HG03139 (cell line): ENCODE data around the gene MYL4.

Experiments
- ATAC-seq: cut with Tn5 transposase; IDR thresholded peaks from one replicate; pipeline ENCODE4 v1.9.1; 2021; ENCODE audit not compliant: unreplicated experiment

The MYL4 gene

GRCh38 chr17:47239619-47239966, 30.4 kb downstream of the MYL4 start:
- no peak for ATAC-seq

- ATAC-seq, result no peak
Observed at GRCh38 chr17:47239967-47240651, 31.0 kb downstream of the MYL4 start.

DNA sequence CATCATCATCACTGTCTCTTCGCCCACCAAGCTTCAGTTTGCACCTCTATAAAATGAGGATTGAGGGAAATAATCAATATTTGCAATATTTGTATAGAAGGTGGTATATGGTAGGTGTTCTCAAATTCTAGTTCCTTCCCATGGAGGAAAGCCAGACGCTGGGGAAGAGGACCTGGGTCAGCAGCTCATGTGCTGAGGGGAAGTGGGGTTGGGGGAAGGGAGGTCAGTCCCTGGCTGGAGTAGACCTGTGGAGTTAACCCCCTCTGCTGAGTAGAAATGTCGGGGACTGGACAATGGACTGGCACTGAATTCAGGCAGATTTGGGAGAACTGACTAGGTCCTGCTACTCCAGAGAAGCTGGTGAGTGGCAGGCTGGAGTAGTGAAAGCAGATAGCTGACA, 31.7 kb downstream of the MYL4 start:
- ATAC-seq, result no peak

DNA sequence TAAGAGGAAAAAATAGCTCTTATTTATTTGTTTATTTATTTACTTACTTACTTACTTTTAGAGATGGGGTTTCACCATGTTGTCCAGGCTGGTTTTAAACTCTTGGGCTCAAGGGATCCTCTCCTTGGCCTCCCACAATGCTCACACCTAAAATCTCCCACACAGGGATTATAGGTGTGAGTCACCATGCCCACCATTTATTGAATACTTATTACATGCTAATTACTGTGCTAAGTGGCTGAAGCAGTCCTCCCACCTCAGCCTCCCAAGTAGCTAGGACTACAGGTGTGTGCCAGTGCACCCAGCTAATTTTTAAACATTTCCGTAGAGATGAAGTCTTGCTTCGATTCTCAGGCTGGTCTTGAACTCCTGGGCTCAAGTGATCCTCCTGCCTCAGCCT, 33.5 kb downstream of the MYL4 start:
- ATAC-seq, result no peak

DNA sequence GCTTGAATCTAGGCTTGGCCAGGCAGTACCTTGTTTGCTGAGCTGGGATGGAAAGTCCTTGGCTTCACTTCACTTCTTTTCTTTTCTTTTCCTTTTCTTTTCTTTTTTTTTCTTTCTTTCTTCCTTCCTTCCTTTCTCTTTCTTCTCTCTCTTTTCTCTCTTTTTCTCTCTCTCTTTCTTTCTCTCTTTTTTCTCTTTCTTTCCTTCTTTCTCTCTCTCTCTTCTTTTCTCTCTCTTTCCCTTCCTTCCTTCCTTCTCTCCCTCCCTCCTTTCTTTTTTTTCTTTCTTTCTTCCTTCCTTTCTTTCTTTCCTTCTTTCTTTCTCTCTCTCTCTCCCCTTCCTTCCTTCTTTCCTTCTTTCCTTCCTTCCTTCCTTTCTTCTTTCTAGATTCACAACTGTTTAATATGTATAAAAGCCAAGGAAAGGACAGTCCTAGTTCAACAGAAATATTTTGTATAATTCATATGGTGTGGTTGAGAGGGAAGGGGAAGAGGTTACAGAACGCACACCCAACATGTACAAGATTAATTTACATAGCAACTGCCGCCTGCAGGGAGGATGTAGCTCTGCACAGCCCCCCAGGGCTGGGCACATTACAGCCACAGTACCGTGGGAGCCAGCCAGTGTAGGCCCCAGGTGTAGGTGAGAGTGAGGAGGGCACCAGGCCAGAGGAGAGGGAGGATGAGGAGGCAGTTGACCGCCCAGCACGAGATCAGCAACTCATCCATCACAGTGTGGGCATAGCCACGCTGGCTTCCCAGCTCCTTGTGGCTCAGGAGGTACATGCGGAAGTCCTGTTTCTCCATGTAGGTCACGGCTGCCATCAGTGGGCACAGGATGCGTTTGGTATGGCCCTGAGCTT, 34.8 kb downstream of the MYL4 start:
- no peak for ATAC-seq

GRCh38 chr17:47244697-47245096, 35.5 kb downstream of the MYL4 start:
- ATAC-seq, result no peak

DNA sequence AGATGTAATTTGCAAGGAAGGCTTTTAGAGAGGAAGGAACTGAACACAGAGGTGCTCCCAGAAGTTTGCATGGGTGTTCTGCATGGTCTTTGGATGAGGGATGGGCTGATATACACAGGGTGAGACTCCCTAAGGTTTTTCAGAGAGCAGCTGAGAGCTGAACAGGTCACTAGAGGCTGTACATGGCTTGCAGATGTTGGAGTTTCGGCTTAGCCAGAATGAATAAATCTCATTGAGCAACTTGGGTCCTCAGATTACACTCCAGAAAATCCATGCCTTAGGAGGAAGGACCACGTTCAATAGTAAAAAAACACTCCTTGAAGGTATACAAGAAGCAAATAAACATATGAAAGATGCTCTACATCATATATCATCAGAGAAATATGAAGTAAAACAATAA, 37.0 kb downstream of the MYL4 start:
- ATAC-seq, result no peak

GRCh38 chr17:47250855-47251254, 41.7 kb downstream of the MYL4 start:
- ATAC-seq, result no peak

DNA sequence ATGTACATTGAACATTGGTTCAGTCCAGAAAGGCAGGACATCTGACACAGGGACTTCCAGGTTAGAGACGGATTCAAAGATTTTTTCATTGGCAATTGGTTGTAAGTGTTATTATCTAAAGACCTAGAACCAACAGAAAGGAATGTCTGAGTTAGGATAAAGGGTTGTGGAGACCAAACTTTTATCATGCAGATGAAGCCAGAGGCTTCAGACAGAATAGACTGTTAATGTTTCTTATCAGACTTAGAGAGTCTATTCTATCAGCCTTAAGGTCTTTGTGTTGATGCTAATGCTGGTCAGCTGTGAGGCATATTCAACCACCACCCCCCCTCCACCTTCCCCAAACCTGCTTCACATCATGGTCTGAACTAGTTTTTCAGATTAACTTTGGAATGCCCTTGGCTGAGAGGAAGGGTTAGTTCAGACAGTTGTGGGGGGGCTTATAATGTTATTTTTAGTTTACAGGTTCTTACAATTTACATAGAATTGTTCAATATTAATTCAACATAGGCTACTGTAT, 42.3 kb downstream of the MYL4 start:
- no peak for ATAC-seq

DNA sequence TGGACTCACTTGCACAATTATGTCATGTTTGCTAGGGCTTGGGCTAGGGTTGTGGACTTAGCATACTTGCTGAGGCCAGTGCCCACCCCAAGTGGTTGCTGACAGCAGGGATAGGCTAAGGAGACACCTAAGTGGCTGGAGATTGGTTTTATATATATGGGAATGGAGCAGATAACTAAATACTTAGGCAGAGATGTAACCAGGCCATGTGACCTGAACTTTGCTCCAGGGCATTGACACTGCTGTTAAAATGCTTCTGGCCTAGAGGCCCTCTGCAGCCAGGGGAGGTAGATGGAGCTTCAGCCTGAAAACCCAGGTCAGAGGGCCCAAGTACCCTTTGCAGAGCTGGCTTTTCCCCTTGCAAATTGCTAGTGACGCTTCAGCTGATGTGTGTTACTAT, 43.1 kb downstream of the MYL4 start:
- no peak for ATAC-seq

GRCh38 chr17:47252766-47253512, 43.8 kb downstream of the MYL4 start:
- no peak for ATAC-seq

GRCh38 chr17:47253541-47254402, 44.6 kb downstream of the MYL4 start, which contains the start of gene ITGB3:
Gene ITGB3 (plus strand): TSS chr17:47253827. CDS start chr17:47253862, 35 bp downstream.
- ATAC-seq, result peak; percentile 64

GRCh38 chr17:47254403-47254943, 45.3 kb downstream of the MYL4 start:
- ATAC-seq, result no peak

DNA sequence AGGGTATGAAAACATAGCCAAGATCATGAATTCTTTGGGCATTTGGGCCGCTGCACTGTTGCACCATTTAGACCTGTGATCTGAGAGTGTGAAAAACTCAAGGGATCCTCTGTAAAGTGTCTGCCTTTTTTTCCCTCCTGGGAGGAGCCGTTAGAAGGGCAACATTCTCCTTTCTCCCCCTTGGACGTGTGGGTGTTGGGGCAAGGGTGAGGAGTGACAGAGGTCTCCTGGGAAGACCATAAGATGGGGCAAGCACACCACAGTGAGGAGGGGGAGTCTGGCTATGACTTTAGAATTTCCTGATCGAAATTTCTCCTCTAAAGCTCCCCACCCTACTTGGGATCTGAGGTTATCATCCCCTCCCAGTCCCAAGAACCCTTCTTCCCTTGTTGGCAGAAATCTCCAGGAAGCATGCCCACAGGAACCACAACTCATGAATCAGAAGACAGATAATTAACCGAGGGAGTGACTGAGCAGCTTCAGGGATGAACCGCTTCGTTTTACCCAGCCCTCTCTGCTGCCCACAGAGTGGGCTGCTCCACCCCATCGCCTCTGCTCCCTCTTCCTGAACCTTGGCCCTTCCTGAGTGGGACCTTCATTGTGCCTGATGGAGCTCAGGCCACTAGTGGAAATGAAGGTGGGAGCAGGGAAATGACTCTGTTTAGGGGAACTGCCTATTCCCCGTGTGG, 48.6 kb downstream of the MYL4 start:
- ATAC-seq, result no peak

GRCh38 chr17:47262586-47262985, 53.4 kb downstream of the MYL4 start:
- ATAC-seq, result no peak

GRCh38 chr17:47264166-47264565, 55.0 kb downstream of the MYL4 start:
- ATAC-seq, result no peak

GRCh38 chr17:47265983-47266541, 56.9 kb downstream of the MYL4 start:
- ATAC-seq, result no peak

DNA sequence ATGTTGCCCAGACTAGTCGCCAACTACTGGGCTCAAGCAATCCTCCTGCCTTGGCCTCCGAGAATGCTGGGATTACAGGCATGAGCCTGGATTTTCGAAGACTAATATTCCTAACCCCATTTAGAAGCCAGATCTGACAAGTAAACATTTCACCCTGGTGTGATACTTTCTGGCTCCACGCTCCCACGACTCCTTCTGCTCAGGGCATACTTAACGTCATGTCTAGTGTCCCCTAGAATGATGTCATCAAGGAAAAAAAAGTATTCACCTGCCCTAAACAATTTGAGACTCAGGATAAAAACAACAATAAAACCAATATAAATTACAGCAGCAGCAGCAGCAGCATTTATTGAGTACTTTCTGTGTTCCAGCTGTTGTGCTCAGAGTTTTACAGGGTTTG, 57.6 kb downstream of the MYL4 start:
- ATAC-seq, result no peak

- no peak for ATAC-seq
Observed at GRCh38 chr17:47267354-47267828, 58.2 kb downstream of the MYL4 start.
